Measurements from ENCODE around the gene DTNA.

Gene DTNA

GRCh38 chr18:34848695-34849094 is 138.6 kb downstream of the DTNA start:
- H3K79me2 ChIP-seq (ENCODE audit: insufficient read depth, low read length) = no peaks in the 10 kb centered on the region
- no peaks in the 10 kb centered on the region for H3K9me3 ChIP-seq (ENCODE audit: low read length)
- no peaks in the 10 kb centered on the region for H3K4me1 ChIP-seq (ENCODE audit: insufficient read depth, low read length, severe bottlenecking)
- no peaks in the 10 kb centered on the region for H3K9me2 ChIP-seq (ENCODE audit: low read depth, low read length)
- no peaks in the 10 kb centered on the region for H3K27me3 ChIP-seq (ENCODE audit: insufficient read depth, low read length)
- no peaks in the 10 kb centered on the region for H3K36me3 ChIP-seq (ENCODE audit: insufficient read depth, low read length)
- H4K20me1 ChIP-seq (ENCODE audit: insufficient read depth, low read length) = no peaks in the 10 kb centered on the region
- H3K4me3 ChIP-seq (ENCODE audit: low read depth, low read length, poor library complexity, severe bottlenecking) = no peak overlapping the region
- H3K4me2 ChIP-seq (ENCODE audit: low read length) = no peak overlapping the region
- TF ChIP-seq EZH2 (IDR thresholded peaks at IDR 0.05; ENCODE audit: borderline replicate concordance, low read length) (no peak), CTCF (IDR thresholded peaks at IDR 0.05; ENCODE audit: low read length) (no peak)
- no peak overlapping the region for H2AFZ ChIP-seq (ENCODE audit: low read length)
- H3K27ac ChIP-seq (ENCODE audit: low read depth, low read length, poor library complexity, severe bottlenecking) = no peak overlapping the region
- no peaks in the 10 kb centered on the region for H3F3A ChIP-seq (ENCODE audit: insufficient read depth, low read length)
- no peak overlapping the region for H3K9ac ChIP-seq (ENCODE audit: low read length)

DNA sequence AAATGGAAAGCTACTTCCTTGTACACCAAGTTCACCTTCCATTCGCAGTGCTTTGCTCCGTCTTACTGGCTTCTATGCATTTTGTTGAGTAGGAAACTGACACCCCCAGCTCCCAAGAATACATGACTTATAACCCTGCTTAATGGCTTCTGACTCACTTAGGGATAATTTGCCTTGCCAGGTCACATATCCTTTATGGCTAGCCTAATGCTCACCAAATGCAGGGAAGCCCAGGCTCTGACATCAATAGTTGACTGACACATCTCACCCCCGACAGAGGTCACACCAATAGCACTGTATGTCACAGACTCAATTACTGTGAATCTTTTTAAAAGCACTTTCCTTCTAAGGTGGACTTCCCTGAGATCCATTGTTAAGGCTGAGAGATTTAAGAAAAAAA is 147.2 kb downstream of the DTNA start:
- Histone ChIP-seq H3K4me2 (ENCODE audit: low read length) (no peak overlapping the region), H3K9me2 (ENCODE audit: low read depth, low read length) (no peaks in the 10 kb centered on the region), H3K27ac (ENCODE audit: low read depth, low read length, poor library complexity, severe bottlenecking) (no peak overlapping the region), H3K9me3 (ENCODE audit: low read length) (no peaks in the 10 kb centered on the region), H3K36me3 (ENCODE audit: insufficient read depth, low read length) (no peaks in the 10 kb centered on the region), H2AFZ (ENCODE audit: low read length) (no peak overlapping the region), H3K79me2 (ENCODE audit: insufficient read depth, low read length) (no peaks in the 10 kb centered on the region), H3F3A (ENCODE audit: insufficient read depth, low read length) (no peaks in the 10 kb centered on the region), H3K4me3 (ENCODE audit: low read depth, low read length, poor library complexity, severe bottlenecking) (no peak overlapping the region), H3K9ac (ENCODE audit: low read length) (no peak overlapping the region), H3K4me1 (ENCODE audit: insufficient read depth, low read length, severe bottlenecking) (no peaks in the 10 kb centered on the region), H4K20me1 (ENCODE audit: insufficient read depth, low read length) (no peaks in the 10 kb centered on the region), H3K27me3 (ENCODE audit: insufficient read depth, low read length) (no peaks in the 10 kb centered on the region)
- TF ChIP-seq EZH2 (IDR thresholded peaks at IDR 0.05; ENCODE audit: borderline replicate concordance, low read length) (no peak), CTCF (IDR thresholded peaks at IDR 0.05; ENCODE audit: low read length) (no peak)

GRCh38 chr18:34858188-34858587 is 148.1 kb downstream of the DTNA start:
- Histone ChIP-seq H2AFZ (ENCODE audit: low read length) (no peak overlapping the region), H3K4me2 (ENCODE audit: low read length) (no peak overlapping the region), H3K27me3 (ENCODE audit: insufficient read depth, low read length) (no peaks in the 10 kb centered on the region), H3K4me1 (ENCODE audit: insufficient read depth, low read length, severe bottlenecking) (no peaks in the 10 kb centered on the region), H3K9me3 (ENCODE audit: low read length) (no peaks in the 10 kb centered on the region), H3K79me2 (ENCODE audit: insufficient read depth, low read length) (no peaks in the 10 kb centered on the region), H3K9me2 (ENCODE audit: low read depth, low read length) (no peaks in the 10 kb centered on the region), H3K4me3 (ENCODE audit: low read depth, low read length, poor library complexity, severe bottlenecking) (no peak overlapping the region), H4K20me1 (ENCODE audit: insufficient read depth, low read length) (no peaks in the 10 kb centered on the region), H3K36me3 (ENCODE audit: insufficient read depth, low read length) (no peaks in the 10 kb centered on the region), H3K9ac (ENCODE audit: low read length) (no peak overlapping the region), H3K27ac (ENCODE audit: low read depth, low read length, poor library complexity, severe bottlenecking) (no peak overlapping the region), H3F3A (ENCODE audit: insufficient read depth, low read length) (no peaks in the 10 kb centered on the region)
- TF ChIP-seq CTCF (IDR thresholded peaks at IDR 0.05; ENCODE audit: low read length) = no peak
- TF ChIP-seq EZH2 (IDR thresholded peaks at IDR 0.05; ENCODE audit: borderline replicate concordance, low read length) = no peak

Measured in OCI-LY1 (cell line).